ENCODE data around the gene CMIP.

Gene CMIP

GRCh38 chr16:81575834-81576233 lies 131.2 kb downstream of the CMIP start:
- TF ChIP-seq CREB1 (IDR thresholded peaks at IDR 0.05; ENCODE audit: low read depth), result no peak
- TF ChIP-seq, protein P1, sequence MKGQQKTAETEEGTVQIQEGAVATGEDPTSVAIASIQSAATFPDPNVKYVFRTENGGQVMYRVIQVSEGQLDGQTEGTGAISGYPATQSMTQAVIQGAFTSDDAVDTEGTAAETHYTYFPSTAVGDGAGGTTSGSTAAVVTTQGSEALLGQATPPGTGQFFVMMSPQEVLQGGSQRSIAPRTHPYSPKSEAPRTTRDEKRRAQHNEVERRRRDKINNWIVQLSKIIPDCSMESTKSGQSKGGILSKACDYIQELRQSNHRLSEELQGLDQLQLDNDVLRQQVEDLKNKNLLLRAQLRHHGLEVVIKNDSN (IDR thresholded peaks at IDR 0.05), result no peak
- TF ChIP-seq TAF1 (IDR thresholded peaks at IDR 0.05; ENCODE audit: low read depth), result no peak
- no peak for TF ChIP-seq NFIC (IDR thresholded peaks at IDR 0.05)
- no peak for TF ChIP-seq CEBPB (IDR thresholded peaks at IDR 0.05)
- TF ChIP-seq YY1 (IDR thresholded peaks at IDR 0.05; ENCODE audit: low read depth), result no peak
- no peak for TF ChIP-seq FOXM1 (IDR thresholded peaks at IDR 0.05; ENCODE audit: borderline replicate concordance, low read depth)
- no peak for TF ChIP-seq EGR1 (IDR thresholded peaks at IDR 0.05)
- no peak for TF ChIP-seq RAD21 (IDR thresholded peaks at IDR 0.05; ENCODE audit: low read depth)
- TF ChIP-seq EP300 (IDR thresholded peaks at IDR 0.05; ENCODE audit: borderline replicate concordance), result no peak
- TF ChIP-seq REST (IDR thresholded peaks at IDR 0.05; ENCODE audit: low read depth), result no peak
- no peak for TF ChIP-seq ZBTB7A (IDR thresholded peaks at IDR 0.05; ENCODE audit: low read depth)
- no peak for TF ChIP-seq TEAD4 (IDR thresholded peaks at IDR 0.05)
- no peak for TF ChIP-seq TCF12 (IDR thresholded peaks at IDR 0.05; ENCODE audit: low read depth)
- TF ChIP-seq, protein P2, sequence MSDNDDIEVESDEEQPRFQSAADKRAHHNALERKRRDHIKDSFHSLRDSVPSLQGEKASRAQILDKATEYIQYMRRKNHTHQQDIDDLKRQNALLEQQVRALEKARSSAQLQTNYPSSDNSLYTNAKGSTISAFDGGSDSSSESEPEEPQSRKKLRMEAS (IDR thresholded peaks at IDR 0.05), result no peak

GRCh38 chr16:81576696-81577095 lies 132.1 kb downstream of the CMIP start:
- TF ChIP-seq YY1 (IDR thresholded peaks at IDR 0.05; ENCODE audit: low read depth), result no peak
- TF ChIP-seq TEAD4 (IDR thresholded peaks at IDR 0.05), result no peak
- no peak for TF ChIP-seq REST (IDR thresholded peaks at IDR 0.05; ENCODE audit: low read depth)

GRCh38 chr16:81578076-81578475 lies 133.5 kb downstream of the CMIP start:
- TF ChIP-seq FOXM1 (IDR thresholded peaks at IDR 0.05; ENCODE audit: borderline replicate concordance, low read depth), result no peak
- no peak for TF ChIP-seq CREB1 (IDR thresholded peaks at IDR 0.05; ENCODE audit: low read depth)
- TF ChIP-seq EGR1 (IDR thresholded peaks at IDR 0.05), result no peak
- TF ChIP-seq, protein P1 (IDR thresholded peaks at IDR 0.05), result no peak
- no peak for TF ChIP-seq ZBTB7A (IDR thresholded peaks at IDR 0.05; ENCODE audit: low read depth)
- TF ChIP-seq EP300 (IDR thresholded peaks at IDR 0.05; ENCODE audit: borderline replicate concordance), result no peak
- no peak for TF ChIP-seq TAF1 (IDR thresholded peaks at IDR 0.05; ENCODE audit: low read depth)
- no peak for TF ChIP-seq RAD21 (IDR thresholded peaks at IDR 0.05; ENCODE audit: low read depth)
- no peak for TF ChIP-seq TCF12 (IDR thresholded peaks at IDR 0.05; ENCODE audit: low read depth)
- TF ChIP-seq NFIC (IDR thresholded peaks at IDR 0.05), result no peak
- TF ChIP-seq TEAD4 (IDR thresholded peaks at IDR 0.05), result no peak
- no peak for TF ChIP-seq CEBPB (IDR thresholded peaks at IDR 0.05)
- TF ChIP-seq, protein P2 (IDR thresholded peaks at IDR 0.05), result no peak
- no peak for TF ChIP-seq REST (IDR thresholded peaks at IDR 0.05; ENCODE audit: low read depth)
- no peak for TF ChIP-seq YY1 (IDR thresholded peaks at IDR 0.05; ENCODE audit: low read depth)

DNA sequence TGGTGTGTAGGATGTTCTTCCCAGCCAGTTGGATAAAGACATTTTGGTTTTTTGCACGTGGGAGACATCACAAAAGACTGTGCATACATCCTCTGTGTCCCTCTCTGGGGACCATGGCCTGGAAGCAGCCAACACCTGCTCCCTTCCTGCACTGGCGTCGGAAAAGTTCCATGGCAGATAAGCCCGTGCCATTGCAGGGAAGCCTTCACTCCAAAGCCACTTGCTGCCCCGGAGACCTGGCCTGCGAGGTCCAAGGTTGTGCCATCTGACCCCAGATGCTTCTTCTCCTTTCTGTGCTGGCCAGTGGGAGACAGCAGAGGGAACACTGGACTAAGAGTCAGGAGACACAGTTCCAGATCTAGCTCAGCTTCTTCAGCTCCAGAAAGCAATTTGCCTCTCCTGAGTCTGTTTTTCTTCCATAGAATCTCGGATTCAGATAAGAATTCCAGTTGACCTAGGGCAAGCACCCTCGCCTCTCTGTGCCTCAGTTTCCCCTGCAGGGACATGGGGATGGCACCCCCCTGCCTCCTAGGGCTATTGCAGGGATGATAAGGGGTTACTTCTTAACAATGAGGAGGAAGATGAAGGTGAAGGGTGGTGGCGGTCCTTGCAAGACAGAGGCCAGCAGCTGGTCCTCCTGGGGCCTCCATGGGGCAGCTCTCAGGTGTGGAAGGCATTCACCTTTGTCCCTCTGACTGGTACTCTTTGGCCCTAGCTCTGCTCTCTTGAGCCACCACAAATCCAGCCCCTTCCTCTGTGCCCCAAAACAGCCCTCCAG lies 134.2 kb downstream of the CMIP start:
- no peak for TF ChIP-seq CREB1 (IDR thresholded peaks at IDR 0.05; ENCODE audit: low read depth)
- no peak for TF ChIP-seq EP300 (IDR thresholded peaks at IDR 0.05; ENCODE audit: borderline replicate concordance)
- TF ChIP-seq TEAD4 (IDR thresholded peaks at IDR 0.05), result no peak
- TF ChIP-seq NFIC (IDR thresholded peaks at IDR 0.05), result no peak
- no peak for TF ChIP-seq ZBTB7A (IDR thresholded peaks at IDR 0.05; ENCODE audit: low read depth)
- no peak for TF ChIP-seq TCF12 (IDR thresholded peaks at IDR 0.05; ENCODE audit: low read depth)
- TF ChIP-seq EGR1 (IDR thresholded peaks at IDR 0.05), result no peak
- no peak for TF ChIP-seq REST (IDR thresholded peaks at IDR 0.05; ENCODE audit: low read depth)
- no peak for TF ChIP-seq RAD21 (IDR thresholded peaks at IDR 0.05; ENCODE audit: low read depth)
- TF ChIP-seq FOXM1 (IDR thresholded peaks at IDR 0.05; ENCODE audit: borderline replicate concordance, low read depth), result no peak
- no peak for TF ChIP-seq CEBPB (IDR thresholded peaks at IDR 0.05)
- TF ChIP-seq, protein P1 (IDR thresholded peaks at IDR 0.05), result no peak
- no peak for TF ChIP-seq YY1 (IDR thresholded peaks at IDR 0.05; ENCODE audit: low read depth)
- TF ChIP-seq TAF1 (IDR thresholded peaks at IDR 0.05; ENCODE audit: low read depth), result no peak
- TF ChIP-seq, protein P2 (IDR thresholded peaks at IDR 0.05), result no peak
